MM.1S (cell line): Measurements from ENCODE around the gene CNBP.

Experiments used
- EZH2phosphoT487 ChIP-seq: fragments of 300-600 bp; sonication (generic); IDR thresholded peaks from 2 replicates; pipeline ENCODE4 v1.6.1; 2018; ENCODE audit warnings: antibody characterized with exemption, low read length
- TF ChIP-seq, protein P1 (sequence below): fragments of 300-600 bp; sonication (generic); IDR thresholded peaks from 2 replicates; pipeline ENCODE4 v1.5.1; 2016; ENCODE audit warnings: antibody characterized with exemption, low read length, mixed read lengths

- TF ChIP-seq EZH2phosphoT487, result no peak
- TF ChIP-seq, protein P1, sequence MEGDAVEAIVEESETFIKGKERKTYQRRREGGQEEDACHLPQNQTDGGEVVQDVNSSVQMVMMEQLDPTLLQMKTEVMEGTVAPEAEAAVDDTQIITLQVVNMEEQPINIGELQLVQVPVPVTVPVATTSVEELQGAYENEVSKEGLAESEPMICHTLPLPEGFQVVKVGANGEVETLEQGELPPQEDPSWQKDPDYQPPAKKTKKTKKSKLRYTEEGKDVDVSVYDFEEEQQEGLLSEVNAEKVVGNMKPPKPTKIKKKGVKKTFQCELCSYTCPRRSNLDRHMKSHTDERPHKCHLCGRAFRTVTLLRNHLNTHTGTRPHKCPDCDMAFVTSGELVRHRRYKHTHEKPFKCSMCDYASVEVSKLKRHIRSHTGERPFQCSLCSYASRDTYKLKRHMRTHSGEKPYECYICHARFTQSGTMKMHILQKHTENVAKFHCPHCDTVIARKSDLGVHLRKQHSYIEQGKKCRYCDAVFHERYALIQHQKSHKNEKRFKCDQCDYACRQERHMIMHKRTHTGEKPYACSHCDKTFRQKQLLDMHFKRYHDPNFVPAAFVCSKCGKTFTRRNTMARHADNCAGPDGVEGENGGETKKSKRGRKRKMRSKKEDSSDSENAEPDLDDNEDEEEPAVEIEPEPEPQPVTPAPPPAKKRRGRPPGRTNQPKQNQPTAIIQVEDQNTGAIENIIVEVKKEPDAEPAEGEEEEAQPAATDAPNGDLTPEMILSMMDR, result no peak
These were observed 65.0 kb downstream of the CNBP start for GRCh38 chr3:129118745-129119144.
